Hepatic stellate cell (primary cell): ENCODE data around the gene CDYL2.

Source experiments
- DNase-seq: peaks from one replicate; pipeline ENCODE4 v3.0.0; 2011; ENCODE audit warnings: low spot score

The CDYL2 gene

DNA sequence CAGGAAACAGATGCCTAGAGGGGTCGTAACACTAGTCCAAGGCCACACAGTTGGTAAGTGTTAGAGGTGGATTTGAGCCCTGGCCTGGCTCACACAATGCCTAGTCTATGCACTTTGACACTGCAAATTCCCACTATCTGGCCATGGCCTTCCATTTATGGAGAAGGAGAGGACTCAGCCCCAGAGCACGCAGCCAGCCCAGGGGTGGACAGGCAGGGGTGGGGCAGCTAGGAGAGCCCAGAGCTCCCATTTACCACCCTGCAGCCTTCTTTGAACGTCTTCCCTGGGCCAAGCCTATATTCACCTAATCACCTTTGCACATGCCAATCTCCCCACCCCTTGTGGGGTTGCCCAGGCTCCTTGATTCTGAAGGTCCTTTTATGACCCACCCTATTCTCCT, 182.4 kb downstream of the CDYL2 start:
- DNase-seq = no peak

DNA sequence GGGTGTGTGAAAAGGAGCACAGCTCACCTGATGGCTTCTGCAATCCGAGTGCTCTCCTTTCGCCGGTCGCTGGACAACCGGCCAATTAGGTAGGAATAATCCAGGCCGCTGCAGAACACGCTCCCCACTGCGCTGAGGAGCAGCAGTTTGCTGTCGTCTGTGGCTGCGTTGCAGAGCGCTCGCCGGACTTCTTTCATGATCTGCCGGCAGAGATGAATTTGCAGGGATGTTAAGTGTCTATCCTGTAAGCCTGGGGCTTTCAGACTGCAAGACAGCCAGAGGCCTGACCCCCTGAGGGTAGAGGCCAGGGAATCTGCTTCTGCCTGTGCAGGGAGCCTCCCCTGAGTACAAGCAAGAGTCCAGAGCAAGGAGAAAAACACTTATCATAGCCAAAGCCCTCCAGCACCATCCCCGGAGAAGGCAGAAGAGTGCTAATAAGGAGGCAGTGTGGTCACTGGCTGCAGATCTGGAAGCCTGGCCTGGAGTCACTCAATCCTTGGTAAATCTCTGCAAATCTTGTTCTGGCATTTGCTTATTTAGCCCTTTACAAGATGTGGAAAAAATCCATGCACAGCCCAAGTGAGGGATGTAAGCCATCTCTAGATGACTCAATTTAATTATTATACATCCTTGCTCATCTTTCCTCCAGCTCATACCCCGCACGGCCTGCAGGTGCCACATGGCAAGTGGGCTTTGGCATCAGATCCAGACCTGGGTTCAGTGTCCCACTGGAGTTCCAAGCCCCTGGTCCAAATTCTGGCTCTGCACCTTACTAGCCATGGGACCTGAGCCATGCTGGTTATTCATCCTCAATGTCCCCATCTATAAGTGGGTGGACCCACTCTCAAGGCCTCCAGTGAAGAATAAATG, 183.4 kb downstream of the CDYL2 start:
- no peak for DNase-seq

DNA sequence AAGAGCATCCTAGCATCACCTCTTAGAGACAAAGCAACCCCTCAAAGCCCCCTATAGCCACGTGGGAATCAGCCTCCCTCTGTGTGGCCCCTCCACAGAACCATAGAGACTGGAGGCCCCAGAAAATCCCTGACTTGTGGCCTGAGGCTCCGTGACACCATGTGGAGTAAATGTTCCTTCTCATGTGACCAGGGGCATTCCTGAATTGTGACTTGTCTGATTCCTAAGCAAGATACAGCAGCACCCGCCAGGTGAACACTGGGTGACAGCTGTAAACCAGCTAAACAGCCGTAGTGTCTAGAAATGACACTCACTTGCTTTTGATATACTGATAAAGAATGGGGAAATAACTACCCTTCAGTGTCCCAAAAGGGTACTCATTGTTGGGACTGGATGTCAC, 184.6 kb downstream of the CDYL2 start:
- no peak for DNase-seq

GRCh38 chr16:80618862-80619648, 185.3 kb downstream of the CDYL2 start:
- no peak for DNase-seq

DNA sequence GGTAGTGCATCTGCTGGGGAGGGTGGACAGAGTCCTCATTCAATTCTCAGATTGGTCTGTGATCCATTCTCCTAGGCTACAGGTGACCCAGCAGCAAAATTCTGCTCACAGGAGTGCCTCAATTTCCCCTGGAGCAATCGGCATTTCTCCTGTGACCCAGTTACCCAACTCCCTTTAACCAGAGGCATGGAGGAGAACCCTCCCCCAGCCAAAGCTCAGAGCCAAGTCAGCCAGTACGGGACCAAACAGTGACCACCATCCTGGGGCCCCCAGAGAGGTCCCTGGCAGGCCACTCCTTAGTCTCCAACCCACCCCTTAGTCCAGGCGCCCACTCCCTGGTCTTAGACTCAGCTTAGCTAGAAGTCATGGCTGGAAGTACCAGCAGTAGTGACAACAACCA, 188.0 kb downstream of the CDYL2 start:
- DNase-seq = no peak

DNA sequence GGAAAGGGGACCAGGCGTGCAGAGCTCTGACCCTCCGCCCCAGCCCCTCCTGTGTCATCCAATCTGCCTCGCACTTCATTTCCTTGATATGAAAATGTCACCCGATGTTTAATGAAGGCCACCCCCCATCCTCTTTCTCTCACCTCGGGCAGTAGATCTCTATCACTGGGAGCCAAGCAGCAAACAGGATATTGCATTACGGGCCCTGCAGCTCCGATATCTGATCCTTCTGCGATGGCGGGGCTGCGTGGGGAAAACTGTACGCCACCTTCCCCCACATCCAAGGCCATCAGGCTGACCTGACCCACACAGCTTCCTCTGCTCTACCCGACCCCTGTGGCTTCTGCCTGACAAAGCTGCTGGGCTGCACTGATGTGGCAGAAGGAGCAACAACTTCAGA, 188.7 kb downstream of the CDYL2 start:
- DNase-seq = no peak

DNA sequence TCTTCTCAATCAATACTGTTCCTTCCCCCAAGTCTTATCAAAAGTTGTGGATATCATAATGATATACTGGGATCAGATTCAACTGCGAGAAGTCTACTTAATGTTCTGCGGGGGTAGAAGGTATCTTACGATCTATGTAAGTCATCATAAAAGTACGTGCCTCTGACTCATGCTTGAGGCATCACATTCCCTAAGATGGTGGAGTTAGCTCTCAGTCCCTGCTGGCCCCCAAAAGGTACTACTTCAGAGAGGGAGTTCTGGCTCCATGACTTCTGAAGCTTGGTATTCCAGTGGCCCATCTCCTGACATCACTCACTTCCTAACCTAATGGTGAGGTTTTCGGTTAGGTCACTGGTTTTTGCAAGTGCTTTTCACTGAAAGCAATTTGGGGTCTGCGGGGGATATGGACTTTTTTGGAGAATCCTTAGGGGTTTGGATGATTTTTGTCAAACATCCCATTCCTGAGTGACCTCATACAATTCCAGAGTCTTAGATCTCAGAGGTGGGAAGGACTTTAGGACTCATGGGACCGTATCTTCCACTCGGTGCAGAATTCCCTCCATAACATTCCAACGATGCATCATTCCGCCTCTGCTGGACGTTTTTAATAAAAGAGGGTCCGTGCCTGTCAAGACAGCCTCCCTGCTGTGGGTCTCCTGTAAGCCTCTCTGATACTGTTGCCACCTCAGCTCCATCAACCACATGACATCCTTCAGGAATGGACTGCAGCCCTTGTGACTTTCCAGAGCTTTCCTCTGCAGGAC, 189.3 kb downstream of the CDYL2 start:
- peak; percentile 93 for DNase-seq

DNA sequence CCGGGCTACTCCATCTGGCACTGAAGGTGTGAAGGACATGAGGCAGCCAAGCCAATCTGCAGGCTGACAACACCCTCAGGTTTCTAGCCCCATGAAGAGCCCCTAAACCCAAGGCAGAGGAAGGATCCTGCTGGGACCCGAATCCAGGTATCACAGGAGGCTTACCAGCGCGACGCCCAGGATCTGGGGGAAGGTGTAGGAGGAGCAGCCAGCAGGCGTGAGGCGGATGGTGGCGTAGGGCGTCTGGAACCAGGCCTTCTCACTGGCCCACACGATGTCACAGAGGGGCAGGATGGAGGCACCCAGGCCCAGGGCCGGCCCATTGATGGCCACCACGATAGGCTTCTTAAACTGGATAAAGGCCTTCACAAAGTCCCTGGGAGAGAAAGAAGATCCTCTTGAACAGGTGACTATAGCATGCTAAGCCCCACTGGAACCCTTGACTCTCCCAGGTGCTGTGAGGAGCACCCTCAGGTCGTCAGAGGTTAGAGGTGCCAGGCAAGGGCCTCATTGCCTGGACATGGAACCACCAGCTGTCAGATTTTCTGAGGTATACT, 191.9 kb downstream of the CDYL2 start:
- no peak for DNase-seq

DNA sequence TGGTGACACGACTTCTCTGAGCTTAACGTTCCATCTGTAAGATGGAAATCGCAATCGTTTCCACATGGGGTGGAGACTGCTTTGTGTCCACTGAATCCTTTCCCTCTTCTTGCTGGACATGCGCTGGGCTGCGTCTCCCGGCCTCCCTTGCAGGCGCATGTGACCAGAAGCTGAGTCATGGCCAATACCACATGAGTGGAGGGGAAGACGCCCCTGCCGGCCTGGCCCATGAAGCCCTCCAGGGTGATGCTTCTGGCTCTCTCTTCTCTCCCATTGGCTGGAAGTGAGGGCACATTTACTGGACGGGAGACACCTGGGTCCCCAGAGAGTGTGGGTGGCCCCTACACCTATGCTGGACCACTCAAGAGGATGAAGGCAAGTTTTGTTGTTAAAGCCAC, 192.5 kb downstream of the CDYL2 start:
- no peak for DNase-seq

DNA sequence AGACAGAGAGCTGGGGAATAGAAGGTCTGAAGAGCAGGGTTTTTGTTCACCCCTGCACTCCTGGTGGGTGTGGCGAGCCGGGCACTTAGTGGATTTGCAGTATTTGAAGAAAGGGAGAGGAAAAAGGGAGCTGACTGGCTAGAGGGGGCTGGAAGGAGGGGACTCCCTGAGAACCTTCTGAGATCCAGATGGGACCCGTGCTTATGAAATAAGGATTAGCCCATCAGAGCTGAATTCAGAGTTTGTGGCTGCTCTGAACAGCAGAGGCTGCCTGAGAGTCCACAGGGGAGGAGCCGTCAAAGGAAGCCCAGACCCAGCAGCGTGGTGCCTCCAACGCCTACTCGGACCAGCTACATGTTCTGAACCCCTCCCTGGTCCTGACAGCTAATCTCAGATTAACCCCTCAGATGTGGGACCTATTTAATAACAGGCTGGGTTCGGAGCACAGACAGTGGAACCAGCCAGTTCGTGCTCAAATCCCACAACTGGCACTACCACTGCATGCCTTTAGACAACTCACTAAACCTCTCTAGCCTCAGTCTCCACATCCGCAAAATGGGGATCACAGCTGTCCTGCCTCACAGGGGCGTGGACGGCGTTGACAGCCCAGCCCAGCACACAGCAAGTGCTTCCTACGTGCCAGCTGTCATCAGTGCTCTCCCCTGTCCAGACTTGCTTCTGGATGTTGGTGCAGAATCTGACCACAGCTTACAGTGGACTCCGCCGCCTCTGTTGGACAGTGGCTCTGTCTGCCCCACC, 193.0 kb downstream of the CDYL2 start:
- DNase-seq = no peak

- DNase-seq = peak; percentile 43
Observed at GRCh38 chr16:80610481-80611156, 193.8 kb downstream of the CDYL2 start.

- DNase-seq = no peak
Observed at GRCh38 chr16:80608946-80609345, 195.5 kb downstream of the CDYL2 start.

- DNase-seq = no peak
Observed at GRCh38 chr16:80607204-80607603, 197.2 kb downstream of the CDYL2 start.

- no peak for DNase-seq
Observed at GRCh38 chr16:80606221-80606766, 198.1 kb downstream of the CDYL2 start.

DNA sequence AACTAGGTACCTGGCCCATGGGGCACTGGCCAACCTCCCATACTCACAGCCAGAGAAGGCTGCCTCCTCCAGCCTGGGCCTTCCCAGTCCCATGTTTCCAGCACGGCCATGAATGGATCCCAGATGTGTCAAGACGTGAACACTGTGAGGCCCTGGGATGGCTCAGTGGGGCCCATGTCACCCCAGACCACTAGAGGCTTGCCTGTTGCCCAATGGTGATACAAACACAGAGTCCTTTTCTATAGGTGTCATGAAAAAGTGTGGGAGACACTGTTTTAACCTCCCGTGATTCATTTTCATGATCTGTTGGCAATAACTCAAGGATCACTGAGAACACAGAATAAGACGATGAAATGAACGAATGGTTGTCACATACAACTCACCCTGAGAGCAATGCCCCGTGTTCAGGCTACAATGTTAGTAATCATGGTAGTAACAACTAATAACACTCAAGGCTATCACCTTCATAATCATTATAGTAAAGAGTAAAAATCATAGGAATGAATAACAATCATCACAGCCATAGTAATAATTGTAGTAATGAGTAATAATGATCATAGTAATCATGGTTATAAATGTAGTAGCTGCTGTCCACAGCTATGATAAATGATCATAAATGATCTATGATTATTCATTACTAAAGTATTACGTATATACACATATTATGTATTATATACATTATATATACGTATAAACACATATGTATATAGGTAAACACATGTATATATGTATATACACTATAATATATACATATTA, 199.6 kb downstream of the CDYL2 start:
- DNase-seq = no peak

- no peak for DNase-seq
Observed at GRCh38 chr16:80602894-80603293, 201.5 kb downstream of the CDYL2 start.

DNA sequence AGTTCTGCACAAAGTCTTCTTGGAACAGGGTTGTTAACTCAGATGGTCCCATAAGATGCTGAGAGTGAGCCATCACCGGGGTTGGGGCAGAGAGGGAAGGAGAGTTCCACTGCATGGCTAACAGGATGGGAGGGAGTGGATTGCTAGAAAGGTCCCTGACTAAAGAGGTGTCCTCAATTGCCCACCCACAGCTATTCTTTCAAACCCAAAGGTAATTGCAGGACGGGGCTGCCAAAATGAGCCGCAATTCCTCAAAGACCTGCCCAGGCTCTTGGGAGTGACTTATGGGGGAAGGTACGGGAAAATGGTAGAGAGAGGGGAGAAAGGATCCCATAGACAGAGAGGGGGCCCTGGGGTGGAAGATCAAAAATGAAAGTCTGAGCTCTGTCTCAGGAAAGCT, 203.2 kb downstream of the CDYL2 start:
- DNase-seq = no peak

- no peak for DNase-seq
Observed at GRCh38 chr16:80599466-80599865, 204.9 kb downstream of the CDYL2 start.

DNA sequence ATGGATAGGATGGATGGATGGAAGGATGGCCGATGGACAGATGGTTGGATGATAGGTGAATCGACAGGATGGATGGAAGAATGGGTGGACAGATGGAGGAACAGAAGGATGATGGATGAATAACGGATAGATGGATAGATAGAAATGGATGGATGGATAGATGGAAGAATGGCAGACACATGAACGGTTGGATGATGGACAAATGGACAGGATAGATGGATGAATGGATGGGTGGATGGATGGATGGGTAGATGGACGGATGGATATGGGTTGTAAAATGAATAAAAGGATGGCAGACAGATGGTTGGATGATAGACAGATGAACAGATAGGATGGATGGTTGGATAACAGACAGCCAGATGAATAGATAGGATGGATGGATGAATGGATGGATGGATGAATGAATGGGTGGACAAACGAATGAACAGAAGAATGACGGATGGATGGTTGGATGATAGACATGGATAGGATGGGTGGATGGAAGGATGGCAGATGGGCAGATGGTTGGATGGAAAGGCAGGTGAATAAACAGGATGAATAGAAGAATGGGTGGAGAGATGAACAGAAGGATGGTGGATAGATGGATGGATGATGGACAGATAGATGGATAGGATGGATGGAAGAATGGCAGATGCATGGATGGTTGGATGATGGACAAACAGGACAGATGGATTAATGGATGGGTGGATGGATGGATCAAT, 207.7 kb downstream of the CDYL2 start:
- no peak for DNase-seq
